GM12801 (cell line): ENCODE results near the gene MMRN2.

ENCODE experiments used
- CTCF ChIP-seq: IDR thresholded peaks from one replicate; pipeline ENCODE4 v1.5.1; 2011; ENCODE audit warnings: control low read depth; ENCODE audit not compliant: insufficient read length; ENCODE audit errors: extremely low read depth

The MMRN2 gene

GRCh38 chr10:86970162-86970981 lies 13.0 kb upstream of the MMRN2 start:
- TF ChIP-seq CTCF: no peak

- no peak for TF ChIP-seq CTCF
These were observed 12.1 kb upstream of the MMRN2 start for GRCh38 chr10:86969421-86970041.

GRCh38 chr10:86968994-86969355 lies 11.6 kb upstream of the MMRN2 start:
- no peak for TF ChIP-seq CTCF

GRCh38 chr10:86968271-86968993 lies 11.0 kb upstream of the MMRN2 start, which contains the start of gene ADIRF:
Gene ADIRF, plus strand, starts transcription at chr10:86968482. Its CDS starts 63 bp downstream, at chr10:86968545.
- TF ChIP-seq CTCF: no peak

- TF ChIP-seq CTCF: no peak
These were observed 10.1 kb upstream of the MMRN2 start for GRCh38 chr10:86967481-86967941.

- no peak for TF ChIP-seq CTCF
These were observed 8.7 kb upstream of the MMRN2 start for GRCh38 chr10:86965986-86966654.

GRCh38 chr10:86964847-86965190 lies 7.4 kb upstream of the MMRN2 start:
- TF ChIP-seq CTCF: no peak
